ENCODE data around the gene CCDC77. TPM values are rescaled to one million over a fixed set of nuclear protein-coding genes. Genes with fewer than 3 reads are reported as not detected.

The CCDC77 gene
- polyA plus RNA-seq, 3 donors: 21.1 to 30.4 (median 24.9) TPM

DNA sequence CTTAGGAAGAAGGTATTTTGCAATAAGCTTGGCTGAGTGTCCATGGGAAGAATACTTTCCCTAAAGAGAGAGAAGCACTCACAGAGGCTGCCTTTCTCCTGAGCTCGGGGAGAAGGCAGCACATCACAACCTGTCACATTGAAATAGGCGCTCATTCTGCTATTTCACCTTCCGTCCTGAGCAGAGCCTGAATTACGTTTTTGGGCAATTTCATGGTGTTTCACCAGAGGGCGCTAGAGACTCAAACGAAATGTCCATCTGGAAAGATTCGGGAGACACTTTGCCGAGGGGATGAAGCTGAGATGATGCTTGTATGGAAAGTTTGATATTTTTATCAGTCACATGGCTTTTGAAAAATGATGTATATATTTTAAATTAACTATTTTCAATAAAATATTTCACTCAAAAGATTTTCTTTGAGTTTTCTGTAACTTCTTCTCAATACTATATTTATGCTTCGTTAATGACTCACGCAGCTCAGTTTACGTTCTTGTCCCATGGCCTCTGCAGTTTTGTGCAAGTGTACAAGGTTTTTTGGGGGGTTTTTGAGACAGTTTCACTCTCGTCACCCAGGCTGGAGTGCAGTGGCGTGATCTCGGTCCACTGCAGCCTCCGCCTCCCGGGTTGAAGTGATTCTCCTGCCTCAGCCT is 40.9 kb downstream of the CCDC77 start:
- peak in 2 of 11 donors; percentile 24 to 54 for DNase-seq (ENCODE audit: extremely low read depth in 1 of 11, low read depth in 9 of 11, low spot score in 4 of 11)

DNA sequence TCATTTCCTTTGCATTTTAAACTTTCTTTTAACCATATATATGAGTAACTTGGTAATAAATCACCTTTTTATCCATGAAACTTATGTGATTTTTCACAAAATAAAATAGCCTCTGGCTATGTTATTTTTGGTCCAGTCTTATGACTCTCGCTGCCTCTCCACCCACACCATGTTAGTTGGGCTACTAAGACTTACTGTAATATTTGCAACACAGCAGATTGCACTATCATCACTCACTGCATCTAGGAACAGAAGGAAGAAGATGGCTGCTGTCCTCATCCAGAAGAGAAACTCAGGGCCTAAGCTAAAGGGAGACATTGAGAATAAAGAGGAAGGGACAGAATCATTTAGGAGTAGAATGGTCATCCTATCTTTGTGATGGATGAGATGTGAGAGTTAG is 45.7 kb downstream of the CCDC77 start:
- no peak for DNase-seq (ENCODE audit: extremely low read depth in 1 of 11, low read depth in 9 of 11, low spot score in 4 of 11)

DNA sequence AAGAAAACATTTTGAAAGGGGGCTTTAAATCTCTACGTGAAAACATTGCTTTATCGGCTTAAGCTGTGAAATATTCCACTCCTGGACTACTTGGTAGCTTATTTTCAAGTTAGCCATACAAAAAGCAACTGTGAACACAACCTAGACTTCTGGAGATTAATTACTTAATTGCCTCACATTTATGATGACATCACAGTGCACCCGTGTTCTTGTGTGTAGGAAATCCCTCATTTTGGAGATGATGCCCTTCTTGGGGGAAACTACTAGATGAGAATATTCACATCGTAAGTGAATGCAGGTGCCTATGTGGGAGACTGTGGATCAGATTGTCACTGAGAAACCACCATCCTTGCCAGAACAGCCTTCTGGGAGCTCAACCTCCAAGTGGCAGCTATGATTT is 47.8 kb downstream of the CCDC77 start:
- no peak for DNase-seq (ENCODE audit: extremely low read depth in 1 of 11, low read depth in 9 of 11, low spot score in 4 of 11)

DNA sequence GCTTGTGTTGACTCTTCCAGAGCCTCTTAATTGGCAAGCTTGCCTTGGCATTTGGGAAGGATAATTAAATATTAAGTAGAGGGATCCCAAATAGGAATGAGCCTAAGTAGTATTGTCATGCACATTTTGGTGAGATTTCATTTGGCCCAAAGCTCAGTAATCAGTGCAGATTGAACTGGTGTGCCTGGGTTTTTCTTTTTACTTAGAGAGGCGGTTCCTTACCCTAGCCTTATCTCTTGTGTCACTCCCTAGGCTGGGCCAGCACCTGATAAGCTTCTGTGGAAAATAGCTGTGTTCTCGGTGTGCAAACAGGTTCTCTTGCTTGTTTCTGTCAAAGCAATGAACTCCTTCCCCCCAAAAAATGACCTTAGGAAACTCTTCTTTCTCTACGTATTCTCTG is 49.0 kb downstream of the CCDC77 start:
- no peak for DNase-seq (ENCODE audit: extremely low read depth in 1 of 11, low read depth in 9 of 11, low spot score in 4 of 11)

DNA sequence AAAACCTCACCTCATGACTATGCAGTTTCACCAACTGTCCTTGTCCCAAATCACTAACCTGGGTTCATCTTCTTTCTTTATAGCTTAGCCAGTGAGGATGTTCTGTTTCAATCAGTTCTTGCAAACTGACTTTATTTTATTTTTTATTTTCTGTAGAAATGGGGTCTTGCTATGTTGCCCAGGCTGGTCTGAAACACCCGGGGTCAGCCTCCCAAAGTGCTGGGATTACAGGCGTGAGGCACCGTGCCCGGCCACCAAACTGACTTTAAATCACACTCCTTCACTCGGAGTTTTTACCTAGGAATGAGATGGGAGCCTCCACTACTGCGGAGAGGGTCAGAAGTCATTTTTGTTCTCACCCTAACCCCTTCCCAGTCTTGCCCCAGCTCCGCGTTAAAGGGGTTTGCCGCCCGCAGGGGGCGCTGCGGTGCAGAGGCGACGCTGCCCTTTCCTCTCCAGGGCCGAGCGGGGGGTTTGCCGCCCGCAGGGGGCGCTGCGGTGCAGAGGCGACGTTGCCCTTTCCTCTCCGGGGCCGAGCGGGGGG is 51.3 kb downstream of the CCDC77 start:
- DNase-seq (ENCODE audit: extremely low read depth in 1 of 11, low read depth in 9 of 11, low spot score in 4 of 11): no peak

DNA sequence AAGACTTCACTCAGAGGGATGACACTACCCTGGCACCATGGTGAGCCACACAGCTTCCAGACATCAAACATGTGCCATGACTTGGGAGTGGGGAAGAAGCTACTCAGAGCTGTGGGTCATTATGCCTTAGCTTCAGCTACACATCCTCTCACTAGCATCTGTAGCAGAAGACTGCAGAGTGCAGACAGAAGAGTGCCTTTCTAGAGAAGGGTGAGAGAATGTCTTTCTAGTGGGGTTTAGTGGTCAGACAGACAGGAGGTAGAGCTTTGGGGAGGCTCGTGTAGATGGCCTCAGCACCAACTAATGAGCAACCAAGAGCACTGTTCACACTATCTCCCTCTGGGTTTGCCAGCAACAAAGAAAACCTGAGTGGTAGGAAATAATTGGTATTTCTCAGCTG is 53.4 kb downstream of the CCDC77 start:
- DNase-seq (ENCODE audit: extremely low read depth in 1 of 11, low read depth in 9 of 11, low spot score in 4 of 11): no peak

DNA sequence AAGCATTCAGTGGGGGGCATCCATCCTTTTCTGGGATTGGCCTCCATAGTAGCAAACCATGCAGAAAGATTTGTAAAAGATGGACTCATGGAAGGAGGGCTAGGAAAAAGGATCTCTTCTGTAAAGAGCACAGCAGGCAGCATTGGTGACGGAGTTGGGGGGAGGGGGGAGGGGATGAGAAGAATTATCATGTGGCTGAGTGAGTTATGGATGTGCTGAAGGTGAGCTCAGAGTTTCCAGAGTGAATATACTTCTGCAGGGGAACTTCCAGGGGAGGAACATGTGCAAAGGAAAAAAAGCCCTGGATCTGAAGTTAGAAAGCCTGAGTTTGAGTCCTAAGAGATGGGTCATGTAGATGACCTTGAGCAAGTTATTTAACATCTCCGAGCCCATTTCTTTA is 54.4 kb downstream of the CCDC77 start:
- no peak for DNase-seq (ENCODE audit: extremely low read depth in 1 of 11, low read depth in 9 of 11, low spot score in 4 of 11)

DNA sequence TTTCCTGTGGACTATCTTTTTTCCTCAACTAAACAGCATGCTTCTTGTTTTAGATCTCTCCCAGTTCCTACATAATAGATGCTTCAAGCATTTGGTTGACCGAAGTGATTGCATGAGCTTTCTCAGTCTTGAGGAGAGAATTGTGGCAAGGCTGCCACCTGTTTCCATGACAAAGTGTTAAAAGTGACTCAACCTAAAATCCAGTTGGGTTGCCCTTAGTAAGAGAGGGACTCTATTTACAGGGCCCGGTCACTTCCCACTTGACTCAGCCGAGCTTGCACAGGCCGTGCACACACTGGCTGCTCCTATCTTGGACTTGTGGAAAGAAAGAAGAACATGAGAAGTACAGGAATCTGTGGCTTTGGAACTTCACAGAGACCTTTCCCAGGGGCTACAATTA is 56.2 kb downstream of the CCDC77 start:
- no peak for DNase-seq (ENCODE audit: extremely low read depth in 1 of 11, low read depth in 9 of 11, low spot score in 4 of 11)

DNA sequence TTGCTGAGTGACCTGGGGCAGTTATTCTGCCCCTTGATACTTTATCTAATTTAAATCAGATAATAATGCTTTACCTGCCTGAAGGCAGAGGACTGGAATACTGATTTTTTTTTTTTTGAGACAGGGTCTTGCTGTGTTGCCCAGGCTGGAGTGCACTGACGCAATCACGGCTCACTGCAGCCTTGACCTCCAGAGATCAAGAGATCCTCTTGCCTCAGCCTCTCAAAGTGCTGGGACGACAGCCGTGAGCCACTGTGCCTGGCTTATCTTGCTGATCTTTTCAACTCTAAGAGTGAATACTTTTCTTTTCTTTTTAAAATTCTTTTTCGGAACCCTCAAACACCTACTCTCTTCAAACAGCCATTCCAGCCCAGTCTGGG is 57.6 kb downstream of the CCDC77 start:
- DNase-seq (ENCODE audit: extremely low read depth in 1 of 11, low read depth in 9 of 11, low spot score in 4 of 11): no peak

DNA sequence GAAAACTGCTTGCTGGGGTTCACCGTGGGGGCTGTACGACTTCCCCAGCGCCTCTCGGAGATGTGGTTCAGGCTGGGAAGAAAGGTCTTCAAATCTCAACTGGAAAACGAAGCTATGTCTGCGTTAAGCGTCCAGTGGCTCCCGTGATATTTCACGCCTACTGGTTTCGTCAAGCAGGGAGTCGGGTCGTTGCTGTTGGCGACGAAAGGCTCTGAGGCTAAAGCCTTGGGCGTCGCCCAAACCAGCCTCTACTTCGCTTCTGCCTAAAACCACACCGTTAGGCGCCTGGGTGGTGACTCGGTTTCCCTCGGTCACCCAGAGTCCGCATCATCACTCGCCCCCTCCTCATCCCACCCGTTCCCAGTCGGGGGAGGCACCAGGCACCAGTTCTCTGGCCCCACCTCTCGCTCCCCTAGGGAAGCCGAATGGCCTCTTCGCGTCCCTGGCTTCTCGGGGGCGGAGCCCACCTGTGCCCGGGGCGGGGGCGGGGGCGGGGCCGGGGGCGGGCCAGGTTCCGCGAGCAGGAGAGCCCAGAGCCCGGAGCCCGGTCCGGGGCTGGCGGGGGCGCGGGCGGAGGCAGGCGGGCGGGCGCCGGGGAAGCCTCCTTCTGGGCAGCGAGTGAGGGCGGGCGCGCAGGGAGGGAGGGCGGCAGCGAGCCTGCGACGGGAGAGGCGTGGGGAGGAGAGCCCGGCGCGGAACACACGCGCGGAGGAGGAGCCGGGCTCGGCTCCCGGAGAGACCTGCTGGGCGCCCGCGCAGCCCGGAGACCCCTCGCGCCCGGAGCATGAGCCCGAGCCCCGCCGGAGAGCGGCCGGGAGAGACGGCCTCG is 58.2 kb downstream of the CCDC77 start, which contains the start of gene B4GALNT3:
Gene B4GALNT3 (plus strand): TSS at position 510 of the 829 bp plus-strand sequence. CDS start 438 bp downstream, outside the sequence.
- peak in 3 of 11 donors; percentile 29 to 47 (median 47) for DNase-seq (ENCODE audit: extremely low read depth in 1 of 11, low read depth in 9 of 11, low spot score in 4 of 11)

DNA sequence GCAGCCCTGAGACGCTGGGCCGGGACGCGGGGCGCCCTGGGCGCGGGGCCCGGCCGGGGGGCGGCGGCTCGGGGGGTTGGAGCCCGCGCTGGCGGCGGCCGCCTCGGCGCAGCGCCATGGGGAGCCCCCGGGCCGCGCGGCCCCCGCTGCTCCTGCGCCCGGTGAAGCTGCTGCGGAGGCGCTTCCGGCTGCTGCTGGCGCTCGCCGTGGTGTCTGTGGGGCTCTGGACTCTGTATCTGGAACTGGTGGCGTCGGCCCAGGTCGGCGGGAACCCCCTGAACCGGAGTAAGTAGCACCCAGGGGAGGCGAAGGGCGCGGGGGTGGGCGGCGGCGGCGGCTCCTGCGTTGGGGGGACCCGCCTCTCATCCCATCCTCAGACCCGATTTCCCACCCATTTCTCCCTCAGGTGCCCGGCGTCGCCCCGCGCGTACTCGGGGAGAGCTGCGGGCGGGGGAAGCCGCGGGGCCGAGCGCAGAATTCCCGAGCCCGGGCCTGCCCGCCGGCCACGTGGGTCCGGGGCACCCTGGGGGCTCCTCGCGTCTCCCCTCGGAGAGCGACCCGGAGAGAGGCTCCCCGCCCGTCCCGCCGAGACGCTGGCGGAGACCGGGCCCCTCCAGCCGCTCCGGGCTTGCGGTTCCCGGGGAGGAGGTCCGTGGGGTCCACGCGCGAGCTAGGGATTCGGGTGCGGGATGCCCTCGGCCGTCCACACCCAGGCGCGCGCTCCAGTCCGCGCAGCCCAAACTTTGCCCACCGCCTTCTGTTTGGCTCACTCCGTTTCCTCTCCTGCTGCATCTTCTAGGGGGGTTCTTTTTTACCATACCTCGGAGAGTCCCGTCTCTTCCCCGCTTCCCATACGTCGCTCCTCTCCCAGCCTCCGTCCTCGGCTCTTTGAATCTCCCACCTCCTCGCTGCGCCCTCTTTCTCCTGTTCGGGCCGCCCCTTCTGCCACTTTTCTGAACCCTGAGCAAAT is 59.1 kb downstream of the CCDC77 start:
- DNase-seq (ENCODE audit: extremely low read depth in 1 of 11, low read depth in 9 of 11, low spot score in 4 of 11): no peak

DNA sequence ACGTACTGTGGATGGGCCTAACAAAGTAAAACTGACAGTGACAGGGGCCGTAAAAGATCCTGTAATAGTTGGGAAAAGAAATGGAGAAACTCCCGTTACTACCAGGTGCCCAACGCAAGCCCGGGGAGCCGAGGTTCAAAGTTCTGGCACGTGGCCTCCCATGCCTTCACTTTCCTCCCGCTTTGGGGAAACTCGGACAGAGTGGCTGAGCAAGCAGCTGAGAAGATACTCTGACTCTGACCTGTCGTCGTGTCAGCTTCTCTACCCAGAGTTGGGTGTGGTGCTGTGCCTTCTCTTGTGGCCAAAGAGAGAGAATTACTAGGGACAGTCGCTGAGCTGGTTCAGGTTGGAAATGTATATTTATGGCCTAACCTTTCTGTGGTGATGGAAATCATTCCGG is 60.0 kb downstream of the CCDC77 start:
- no peak for DNase-seq (ENCODE audit: extremely low read depth in 1 of 11, low read depth in 9 of 11, low spot score in 4 of 11)

DNA sequence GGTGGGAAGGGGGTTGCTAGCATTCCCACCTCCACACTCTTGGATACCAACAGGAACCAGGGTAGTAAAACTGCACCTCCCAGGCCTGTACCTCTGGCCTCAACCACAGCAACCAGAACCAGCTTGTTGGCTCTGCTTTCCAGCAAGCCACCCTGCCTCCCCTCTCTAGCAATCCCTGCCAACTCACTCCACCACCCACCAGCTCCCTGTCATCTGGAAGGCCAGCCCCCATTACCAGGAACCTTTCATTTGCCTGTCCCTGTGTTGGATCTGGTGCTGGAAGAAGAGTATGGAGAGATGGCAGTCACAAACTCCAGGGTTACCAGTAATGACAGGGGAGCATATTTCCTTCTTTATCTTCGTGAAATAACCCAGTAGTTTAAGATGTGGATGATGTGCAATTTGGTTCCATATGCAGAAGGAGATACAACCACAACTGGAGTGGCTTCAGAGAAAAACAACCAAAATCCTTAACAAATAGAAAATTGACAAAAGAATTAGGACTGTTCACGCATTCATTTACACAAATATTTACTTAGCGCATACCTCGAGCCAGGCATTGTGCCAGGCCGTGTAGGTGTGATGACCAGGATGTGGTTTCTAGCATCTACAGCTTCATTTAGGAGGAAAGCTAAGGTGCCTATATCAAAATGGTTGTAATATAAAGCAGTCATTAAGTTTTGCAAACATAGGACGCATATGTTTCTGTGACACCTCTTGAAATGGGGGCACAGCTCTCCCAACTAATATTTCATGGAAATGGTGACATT is 61.7 kb downstream of the CCDC77 start:
- no peak for DNase-seq (ENCODE audit: extremely low read depth in 1 of 11, low read depth in 9 of 11, low spot score in 4 of 11)

DNA sequence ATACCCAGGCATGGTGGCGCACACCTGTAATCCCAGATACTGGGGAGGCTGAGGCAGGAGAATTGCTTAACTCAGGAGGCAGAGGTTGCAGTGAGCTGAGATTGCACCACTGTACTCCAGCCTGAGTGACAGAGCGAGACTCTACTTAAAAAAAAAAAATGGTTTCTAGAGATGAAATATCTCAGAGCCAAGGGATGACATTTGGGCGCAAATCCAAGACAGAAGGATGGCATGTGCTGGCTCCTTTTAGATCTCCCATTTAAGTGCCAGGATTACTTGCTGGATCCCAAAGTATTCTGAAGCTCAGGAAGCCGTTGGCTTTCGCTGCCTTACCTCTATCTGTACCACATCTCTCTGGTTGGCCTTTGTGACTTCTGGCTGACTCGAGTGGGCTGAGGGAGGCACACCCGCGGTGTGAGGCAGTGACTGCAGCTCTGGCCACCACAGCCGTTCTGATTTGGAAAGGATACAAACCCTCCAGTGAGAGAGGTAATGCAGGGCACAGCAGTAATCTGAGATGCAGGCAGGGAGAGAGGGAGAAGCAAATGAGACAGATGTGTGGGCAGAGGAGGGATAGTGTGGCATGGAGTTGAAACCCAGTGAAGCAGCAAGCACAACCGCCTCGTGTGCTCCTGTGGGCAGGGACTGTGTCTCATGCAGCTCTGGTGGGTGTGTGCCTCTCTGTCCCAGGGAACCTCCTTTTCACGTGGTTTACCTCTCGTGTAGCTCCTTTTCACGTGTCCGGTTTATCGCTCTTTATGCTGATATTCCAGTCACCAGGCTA is 63.2 kb downstream of the CCDC77 start:
- peak in 3 of 11 donors; percentile 61 to 76 (median 65) for DNase-seq (ENCODE audit: extremely low read depth in 1 of 11, low read depth in 9 of 11, low spot score in 4 of 11)

DNA sequence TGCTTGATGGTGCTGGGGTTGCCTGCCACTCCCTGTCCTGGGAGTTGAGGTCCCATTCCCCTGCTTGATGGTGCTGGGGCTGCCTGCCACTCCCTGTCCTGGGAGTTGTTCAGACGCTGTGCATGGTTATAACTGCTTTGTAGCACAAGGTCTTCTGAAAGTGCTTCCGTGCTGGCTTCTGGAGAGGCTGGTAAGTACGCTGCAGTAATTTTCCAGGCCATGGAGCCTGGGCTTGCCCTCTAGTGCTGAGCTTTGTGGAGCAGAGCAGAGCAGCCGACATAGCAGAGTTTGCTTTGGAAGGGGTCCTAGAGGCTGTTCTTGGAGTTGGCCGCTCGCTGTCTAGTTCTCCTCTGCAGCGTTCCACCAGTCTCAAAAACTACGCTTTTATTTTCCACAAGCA is 64.6 kb downstream of the CCDC77 start:
- peak in 1 of 11 donors; percentile 42 for DNase-seq (ENCODE audit: extremely low read depth in 1 of 11, low read depth in 9 of 11, low spot score in 4 of 11)

DNA sequence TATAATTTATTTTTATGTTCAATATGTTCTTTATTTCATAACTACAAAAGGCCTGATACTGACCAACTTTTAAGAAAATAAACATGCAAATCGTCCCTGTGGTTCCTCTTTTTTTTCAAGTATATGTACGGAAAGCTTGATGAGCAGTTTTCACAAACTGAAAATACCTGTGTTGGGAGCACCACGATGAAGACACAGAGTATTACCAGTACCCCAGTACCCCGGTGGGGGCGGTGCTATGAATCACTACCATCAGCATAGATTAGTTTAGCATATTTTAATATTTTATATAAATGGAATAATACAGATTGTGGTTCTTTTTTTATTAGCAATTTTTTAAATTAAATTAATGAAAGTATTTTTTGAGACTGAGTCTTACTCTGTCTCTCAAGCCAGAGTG is 65.3 kb downstream of the CCDC77 start:
- DNase-seq (ENCODE audit: extremely low read depth in 1 of 11, low read depth in 9 of 11, low spot score in 4 of 11): no peak

DNA sequence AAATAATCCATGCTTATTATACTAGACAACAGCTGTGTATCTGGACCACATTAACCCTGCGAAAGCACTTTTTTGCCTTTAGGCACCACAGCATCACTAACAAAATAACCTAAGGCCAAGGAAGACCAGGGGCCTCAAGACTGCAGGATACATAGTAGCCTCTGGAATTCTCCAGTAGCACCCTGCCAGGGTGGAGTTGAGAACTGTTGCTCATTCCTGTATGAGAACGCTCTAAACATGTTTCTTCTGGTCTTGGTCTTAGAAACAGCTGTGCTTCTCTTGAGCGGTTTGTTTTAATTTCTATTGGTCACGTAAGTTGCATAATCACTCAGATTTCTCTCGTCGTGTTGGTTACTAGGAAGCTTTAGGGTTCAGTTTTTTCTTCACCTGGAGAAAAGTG is 66.1 kb downstream of the CCDC77 start:
- DNase-seq (ENCODE audit: extremely low read depth in 1 of 11, low read depth in 9 of 11, low spot score in 4 of 11): no peak

Measured in renal cortex interstitium (tissue), 11 donors.